ENCODE measurements around the gene RHOA. TPM values are rescaled to one million over a fixed set of nuclear protein-coding genes. Genes with fewer than 3 reads are reported as not detected.
A peak's percentile ranks its signal among the peaks of the same experiment; 100 is the strongest.
"Not testable (repeated sequence)": the region's sequence is repeated elsewhere in the genome, so short reads cannot be mapped to it uniquely, and the experiment has no call there.

Gene RHOA
- total RNA-seq, 4 donors from 2014 or later = 456 to 542 (median 494) TPM

GRCh38 chr3:49403891-49404290 is 7.9 kb downstream of the RHOA start:
- DNase-seq (ENCODE audit: low spot score) = no peak
- TF ChIP-seq CTCF (IDR thresholded peaks at IDR 0.05) = no peak
- ATAC-seq (ENCODE audit: low FRiP score) = no peak

GRCh38 chr3:49401766-49402165 is 10.0 kb downstream of the RHOA start:
- no peak for ATAC-seq (ENCODE audit: low FRiP score)
- no peak for DNase-seq (ENCODE audit: low spot score)
- no peak for TF ChIP-seq CTCF (IDR thresholded peaks at IDR 0.05)

- no peak for TF ChIP-seq CTCF (IDR thresholded peaks at IDR 0.05)
- ATAC-seq (ENCODE audit: low FRiP score) = peak; percentile 41
- DNase-seq (ENCODE audit: low spot score) = no peak
Measured at GRCh38 chr3:49399461-49399860, 12.3 kb downstream of the RHOA start.

- no peak for DNase-seq (ENCODE audit: low spot score)
- no peak for ATAC-seq (ENCODE audit: low FRiP score)
- no peak for TF ChIP-seq CTCF (IDR thresholded peaks at IDR 0.05)
Measured at GRCh38 chr3:49397470-49397869, 14.3 kb downstream of the RHOA start.

GRCh38 chr3:49391310-49391709 is 20.5 kb downstream of the RHOA start:
- not testable (repeated sequence) for ATAC-seq (ENCODE audit: low FRiP score); DNase-seq (ENCODE audit: low spot score)

- ATAC-seq (ENCODE audit: low FRiP score) = no peak
- DNase-seq (ENCODE audit: low spot score) = no peak
- no peak for TF ChIP-seq CTCF (IDR thresholded peaks at IDR 0.05)
Measured at GRCh38 chr3:49389297-49389696, 22.5 kb downstream of the RHOA start.

- DNase-seq (ENCODE audit: low spot score) (no peak), ATAC-seq (ENCODE audit: low FRiP score) (no peak)
- TF ChIP-seq CTCF (IDR thresholded peaks at IDR 0.05) = no peak
Measured at GRCh38 chr3:49388289-49388820, 23.4 kb downstream of the RHOA start.

- no peak for ATAC-seq (ENCODE audit: low FRiP score)
- DNase-seq (ENCODE audit: low spot score) = no peak
- TF ChIP-seq CTCF (IDR thresholded peaks at IDR 0.05) = no peak
Measured at GRCh38 chr3:49387721-49388120, 24.1 kb downstream of the RHOA start.

Measured in omental fat pad (tissue), 4 donors.